Liver (tissue), 9 donors: Measurements from ENCODE around the gene RPL10. TPM values are rescaled to one million over a fixed set of nuclear protein-coding genes. Genes with fewer than 3 reads are reported as not detected.

Source experiments
- DNase-seq: peaks from one replicate; pipeline ENCODE4 v3.0.0-alpha.2; 2017; ENCODE audit warnings: low spot score
- H3K27ac ChIP-seq, 2 donors: one replicate each; pipeline ENCODE4 v1.7.0; 2013; ENCODE audit warnings: inconsistent platforms in 2 of 2, low read length in 2 of 2, control low read depth in 1 of 2, low read depth in 1 of 2, mild to moderate bottlenecking in 1 of 2
- H3K27me3 ChIP-seq, 4 donors: one replicate each; pipeline versions ENCODE4 v1.6.1 to v1.7.0; 2013; ENCODE audit warnings: low read length in 3 of 4, inconsistent platforms in 1 of 4, mild to moderate bottlenecking in 1 of 4, moderate library complexity in 1 of 4; ENCODE audit not compliant: control insufficient read depth in 4 of 4, insufficient read depth in 4 of 4
- H3K36me3 ChIP-seq, 4 donors: one replicate each; pipeline versions ENCODE4 v1.6.1 to v1.7.0; 2013; ENCODE audit warnings: low read length in 3 of 4, mild to moderate bottlenecking in 3 of 4, low read depth in 1 of 4, moderate library complexity in 1 of 4; ENCODE audit not compliant: control insufficient read depth in 4 of 4, insufficient read depth in 3 of 4
- H3K4me1 ChIP-seq, 4 donors: one replicate each; pipeline versions ENCODE4 v1.6.1 to v1.7.0; 2013; ENCODE audit warnings: low read length in 3 of 4, mild to moderate bottlenecking in 3 of 4, moderate library complexity in 1 of 4; ENCODE audit not compliant: control insufficient read depth in 4 of 4, insufficient read depth in 4 of 4
- H3K4me3 ChIP-seq, 3 donors: one replicate each; pipeline versions ENCODE4 v1.6.1 to v1.7.0; 2013; ENCODE audit warnings: low read length in 3 of 3, control low read depth in 1 of 3, low read depth in 1 of 3, mild to moderate bottlenecking in 1 of 3
- H3K9ac ChIP-seq, 2 donors: one replicate each; pipeline ENCODE4 v1.7.0; 2013; ENCODE audit warnings: low read length in 2 of 2, mild to moderate bottlenecking in 2 of 2, moderate library complexity in 2 of 2, control low read depth in 1 of 2, low read depth in 1 of 2
- H3K9me3 ChIP-seq, 4 donors: one replicate each; pipeline versions ENCODE4 v1.6.1 to v1.7.0; 2013; ENCODE audit warnings: low read length in 3 of 4; ENCODE audit not compliant: control insufficient read depth in 4 of 4
- FOXA2 ChIP-seq: IDR thresholded peaks from 2 replicates; pipeline ENCODE4 v1.6.1; 2016; ENCODE audit warnings: antibody characterized with exemption
- GABPA ChIP-seq, 2 donors: IDR thresholded peaks in 1 of 2; conservative IDR thresholded peaks in 1 of 2; 2 replicates each; pipeline ENCODE4 v1.6.1; 2016; ENCODE audit warnings: antibody characterized with exemption in 2 of 2, mild to moderate bottlenecking in 1 of 2, moderate library complexity in 1 of 2
- JUND ChIP-seq, 2 donors: IDR thresholded peaks; 2 replicates each; pipeline ENCODE4 v1.6.1; 2016; ENCODE audit warnings: antibody characterized with exemption in 2 of 2
- NR2F2 ChIP-seq: IDR thresholded peaks from 2 replicates; pipeline ENCODE4 v1.6.1; 2016; ENCODE audit warnings: antibody characterized with exemption
- RXRA ChIP-seq, 2 donors: IDR thresholded peaks; 2 replicates each; pipeline ENCODE4 v1.6.1; 2017 to 2018; ENCODE audit warnings: antibody characterized with exemption in 2 of 2, mild to moderate bottlenecking in 1 of 2
- SP1 ChIP-seq: IDR thresholded peaks from 2 replicates; pipeline ENCODE4 v1.6.1; 2018; ENCODE audit warnings: antibody characterized with exemption, mild to moderate bottlenecking
- TAF1 ChIP-seq: conservative IDR thresholded peaks from 2 replicates; pipeline ENCODE4 v1.6.1; 2016; ENCODE audit warnings: antibody characterized with exemption, mild to moderate bottlenecking
- WGBS: extraction: QIAGEN DNeasy Blood & Tissue Kit; methylation state at CpG from one replicate; pipeline ENCODE4 v1.1.7; 2013; 5-methylcytosine and 5-hydroxymethylcytosine counted together
- polyA plus RNA-seq, 2 donors: library from polyadenylated mRNA; stranded (reverse) in 1 of 2; unstranded in 1 of 2; fragments of 200-250 nt in 1 of 2; fragments of >200 nt in 1 of 2; fragmentation: Nextera tagmentation in 1 of 2; extraction: Ambion mirVana in 1 of 2; gene quantifications; one replicate each; pipeline versions ENCODE4 v1.2.1 to v1.2.3, GENCODE V29; 2013 to 2015
- total RNA-seq, 2 donors: library from RNA; depleted of rRNA; stranded (reverse); fragments of >200 nt; gene quantifications; one replicate each; pipeline ENCODE4 v1.2.3, GENCODE V29; 2014
- TF ChIP-seq, protein P1 (sequence below): IDR thresholded peaks from 2 replicates; pipeline ENCODE4 v1.6.1; 2016; ENCODE audit warnings: antibody characterized with exemption
- TF ChIP-seq, protein P2 (sequence below): IDR thresholded peaks from 2 replicates; pipeline ENCODE4 v1.6.1; 2016; ENCODE audit warnings: antibody characterized with exemption
- TF ChIP-seq, protein P3 (sequence below): IDR thresholded peaks from 2 replicates; pipeline ENCODE4 v1.6.1; 2016; ENCODE audit warnings: antibody characterized with exemption, mild to moderate bottlenecking
- donor health status: healthy.
- donor health status: healthy.
- donor health status: healthy.
- donor health status: healthy.
- donor health status: healthy.

RPL10 gene
- total and polyA plus RNA-seq, 4 donors, result 446 to 1,644 (median 1,423) TPM

DNA sequence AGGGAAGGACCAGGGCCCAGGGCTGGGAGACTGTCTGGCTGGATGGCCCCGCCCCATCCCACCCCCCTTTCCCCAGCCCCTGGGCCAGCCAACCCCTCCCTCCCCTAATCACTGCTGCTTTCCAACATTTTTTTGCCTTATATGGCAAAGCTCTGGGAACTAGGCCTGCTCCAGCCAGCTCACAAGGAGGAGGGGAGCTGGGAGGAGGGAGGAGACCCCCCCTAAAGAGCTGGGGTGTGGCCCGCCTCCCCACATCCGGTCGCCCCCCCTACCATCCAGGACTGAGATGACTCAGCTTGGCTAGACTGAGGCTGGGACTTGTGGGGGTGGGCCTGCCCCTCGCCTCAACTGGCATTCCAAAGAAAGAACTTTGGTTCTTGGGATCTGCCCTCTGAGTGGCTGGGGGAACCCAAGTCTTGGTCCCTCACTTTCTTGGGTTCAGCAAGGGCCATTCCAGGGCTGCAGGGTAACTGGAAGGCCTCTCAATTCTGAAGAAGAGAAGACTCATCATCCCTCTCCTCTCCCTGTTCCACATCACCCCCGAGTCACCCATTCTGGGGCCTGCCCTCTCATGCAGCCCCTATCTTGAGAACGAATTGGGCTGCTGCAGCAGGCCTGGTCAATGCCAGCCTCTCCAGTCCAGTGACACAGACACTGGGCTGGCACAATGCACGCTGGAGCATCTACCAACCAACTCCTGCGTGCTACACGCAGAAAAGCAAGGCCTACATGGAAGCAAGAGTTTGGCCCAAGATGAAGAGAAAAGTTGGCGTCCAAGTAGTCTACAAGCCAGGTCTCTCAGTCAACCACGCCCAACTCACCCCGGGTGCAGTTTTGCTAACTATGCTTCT, 28.5 kb upstream of the RPL10 start:
- H3K4me3 ChIP-seq, result peak overlapping the region; percentile 41 to 60 (median 59)
- peak overlapping the region; percentile 27 for H3K9ac ChIP-seq
- peak overlapping the region; percentile 61 to 69 for H3K27ac ChIP-seq
- 58% methylated on average over 13 of the region's 13 CpGs for WGBS
- no peaks in the 10 kb centered on the region for H3K9me3 ChIP-seq
- DNase-seq, result no peak
- TF ChIP-seq, protein P1, sequence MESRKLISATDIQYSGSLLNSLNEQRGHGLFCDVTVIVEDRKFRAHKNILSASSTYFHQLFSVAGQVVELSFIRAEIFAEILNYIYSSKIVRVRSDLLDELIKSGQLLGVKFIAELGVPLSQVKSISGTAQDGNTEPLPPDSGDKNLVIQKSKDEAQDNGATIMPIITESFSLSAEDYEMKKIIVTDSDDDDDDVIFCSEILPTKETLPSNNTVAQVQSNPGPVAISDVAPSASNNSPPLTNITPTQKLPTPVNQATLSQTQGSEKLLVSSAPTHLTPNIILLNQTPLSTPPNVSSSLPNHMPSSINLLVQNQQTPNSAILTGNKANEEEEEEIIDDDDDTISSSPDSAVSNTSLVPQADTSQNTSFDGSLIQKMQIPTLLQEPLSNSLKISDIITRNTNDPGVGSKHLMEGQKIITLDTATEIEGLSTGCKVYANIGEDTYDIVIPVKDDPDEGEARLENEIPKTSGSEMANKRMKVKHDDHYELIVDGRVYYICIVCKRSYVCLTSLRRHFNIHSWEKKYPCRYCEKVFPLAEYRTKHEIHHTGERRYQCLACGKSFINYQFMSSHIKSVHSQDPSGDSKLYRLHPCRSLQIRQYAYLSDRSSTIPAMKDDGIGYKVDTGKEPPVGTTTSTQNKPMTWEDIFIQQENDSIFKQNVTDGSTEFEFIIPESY, result no peak
- TF ChIP-seq SP1 (no peak), FOXA2 (no peak), GABPA (IDR thresholded peaks at IDR 0.05 in 1 of 2, conservative IDR thresholded peaks at IDR 0.05 in 1 of 2) (peak in 1 of 2 donors; percentile 43), RXRA (IDR thresholded peaks at IDR 0.05) (peak in 1 of 2 donors; percentile 7), TAF1 (no peak), JUND (IDR thresholded peaks at IDR 0.05) (peak in 1 of 2 donors; percentile 67)
- no peaks in the 10 kb centered on the region for H3K27me3 ChIP-seq
- H3K36me3 ChIP-seq, result no peaks in the 10 kb centered on the region
- H3K4me1 ChIP-seq, result peaks cover 7 to 30% (median 17%) of the 10 kb centered on the region in 4 donors

DNA sequence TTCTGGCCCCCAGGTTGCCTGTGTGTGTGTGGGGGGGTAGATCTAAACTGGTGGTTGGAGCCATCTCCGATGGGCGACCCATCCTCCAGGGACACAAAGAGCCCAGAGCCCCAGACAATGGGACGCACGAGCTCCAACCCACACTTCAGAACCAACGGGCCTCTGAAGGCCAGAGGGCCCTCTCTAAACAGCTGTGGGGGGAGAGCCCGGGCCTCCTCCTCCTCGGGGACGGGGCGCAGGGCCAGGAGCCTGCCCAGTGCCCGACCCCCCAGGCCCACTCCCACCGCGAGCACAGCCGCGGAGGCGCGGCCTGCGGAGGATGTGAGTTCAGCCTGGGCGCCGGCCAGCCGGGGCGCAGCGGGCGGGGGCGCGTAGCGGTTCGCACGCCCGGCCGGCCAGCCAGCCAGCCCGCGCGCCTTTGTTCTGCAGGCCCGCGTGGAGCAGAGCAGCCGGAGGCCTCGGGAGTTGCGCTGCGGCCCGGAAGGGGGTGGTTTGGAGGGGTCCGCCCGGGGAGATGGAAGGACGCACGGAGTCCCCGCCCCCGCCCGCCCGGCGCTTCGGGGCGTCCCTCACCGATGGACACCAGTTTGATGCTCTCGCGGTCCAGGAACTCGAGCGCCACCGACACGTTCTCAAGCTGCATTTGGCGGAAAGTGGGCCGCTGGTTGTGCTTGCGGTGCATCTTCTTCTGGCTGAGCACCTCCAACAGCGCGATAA, 27.7 kb upstream of the RPL10 start:
- 9% methylated on average over 63 of the region's 63 CpGs for WGBS
- H3K27ac ChIP-seq, result peak overlapping the region; percentile 61 to 69
- DNase-seq, result no peak
- peak overlapping the region; percentile 27 for H3K9ac ChIP-seq
- peak overlapping the region; percentile 41 to 71 (median 69) for H3K4me3 ChIP-seq
- H3K36me3 ChIP-seq, result no peaks in the 10 kb centered on the region
- no peaks in the 10 kb centered on the region for H3K27me3 ChIP-seq
- TF ChIP-seq GABPA (IDR thresholded peaks at IDR 0.05 in 1 of 2, conservative IDR thresholded peaks at IDR 0.05 in 1 of 2) (no peak), SP1 (no peak), NR2F2 (no peak), FOXA2 (no peak), TAF1 (no peak)
- TF ChIP-seq, protein P2, sequence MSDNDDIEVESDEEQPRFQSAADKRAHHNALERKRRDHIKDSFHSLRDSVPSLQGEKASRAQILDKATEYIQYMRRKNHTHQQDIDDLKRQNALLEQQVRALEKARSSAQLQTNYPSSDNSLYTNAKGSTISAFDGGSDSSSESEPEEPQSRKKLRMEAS, result no peak
- TF ChIP-seq, protein P3, sequence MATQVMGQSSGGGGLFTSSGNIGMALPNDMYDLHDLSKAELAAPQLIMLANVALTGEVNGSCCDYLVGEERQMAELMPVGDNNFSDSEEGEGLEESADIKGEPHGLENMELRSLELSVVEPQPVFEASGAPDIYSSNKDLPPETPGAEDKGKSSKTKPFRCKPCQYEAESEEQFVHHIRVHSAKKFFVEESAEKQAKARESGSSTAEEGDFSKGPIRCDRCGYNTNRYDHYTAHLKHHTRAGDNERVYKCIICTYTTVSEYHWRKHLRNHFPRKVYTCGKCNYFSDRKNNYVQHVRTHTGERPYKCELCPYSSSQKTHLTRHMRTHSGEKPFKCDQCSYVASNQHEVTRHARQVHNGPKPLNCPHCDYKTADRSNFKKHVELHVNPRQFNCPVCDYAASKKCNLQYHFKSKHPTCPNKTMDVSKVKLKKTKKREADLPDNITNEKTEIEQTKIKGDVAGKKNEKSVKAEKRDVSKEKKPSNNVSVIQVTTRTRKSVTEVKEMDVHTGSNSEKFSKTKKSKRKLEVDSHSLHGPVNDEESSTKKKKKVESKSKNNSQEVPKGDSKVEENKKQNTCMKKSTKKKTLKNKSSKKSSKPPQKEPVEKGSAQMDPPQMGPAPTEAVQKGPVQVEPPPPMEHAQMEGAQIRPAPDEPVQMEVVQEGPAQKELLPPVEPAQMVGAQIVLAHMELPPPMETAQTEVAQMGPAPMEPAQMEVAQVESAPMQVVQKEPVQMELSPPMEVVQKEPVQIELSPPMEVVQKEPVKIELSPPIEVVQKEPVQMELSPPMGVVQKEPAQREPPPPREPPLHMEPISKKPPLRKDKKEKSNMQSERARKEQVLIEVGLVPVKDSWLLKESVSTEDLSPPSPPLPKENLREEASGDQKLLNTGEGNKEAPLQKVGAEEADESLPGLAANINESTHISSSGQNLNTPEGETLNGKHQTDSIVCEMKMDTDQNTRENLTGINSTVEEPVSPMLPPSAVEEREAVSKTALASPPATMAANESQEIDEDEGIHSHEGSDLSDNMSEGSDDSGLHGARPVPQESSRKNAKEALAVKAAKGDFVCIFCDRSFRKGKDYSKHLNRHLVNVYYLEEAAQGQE, result no peak
- H3K9me3 ChIP-seq, result no peaks in the 10 kb centered on the region
- peaks cover 10 to 30% (median 17%) of the 10 kb centered on the region in 4 donors for H3K4me1 ChIP-seq
